Stimulated activated CD8-positive, alpha-beta memory T cell treated with anti-CD3 and anti-CD28 coated beads, Interleukin-7, amount 100 ng/mL, for 4 hours (primary cell): ENCODE data around the gene USF3.

Experiments
- DNase-seq, 2 donors: peaks; one replicate each; pipeline ENCODE4 v3.0.0-alpha.2; 2020; ENCODE audit warnings: low read depth in 2 of 2

The USF3 gene

GRCh38 chr3:113606539-113607218, 89.8 kb downstream of the USF3 start:
- peak in 1 of 2 donors; percentile 8 for DNase-seq

- no peak for DNase-seq
Observed at GRCh38 chr3:113602836-113603235, 93.6 kb downstream of the USF3 start.

- DNase-seq = no peak
Observed at GRCh38 chr3:113602256-113602655, 94.2 kb downstream of the USF3 start.

GRCh38 chr3:113601240-113601639, 95.2 kb downstream of the USF3 start:
- DNase-seq = no peak

GRCh38 chr3:113600418-113601182, 95.8 kb downstream of the USF3 start:
- DNase-seq = no peak
